HEK293 (cell line): Measurements from ENCODE around the gene ATP5F1D.
A peak's percentile ranks its signal among the peaks of the same experiment; 100 is the strongest.

ENCODE experiments used
- FEZF1 ChIP-seq: fragments of 450-650 bp; formaldehyde crosslinking; IDR thresholded peaks from 2 replicates; pipeline ENCODE4 v1.5.1; 2016; ENCODE audit warnings: missing biosample characterization, missing genetic modification characterization
- GLI4 ChIP-seq: fragments of 450-650 bp; formaldehyde crosslinking; IDR thresholded peaks from 2 replicates; pipeline ENCODE4 v1.5.1; 2016; ENCODE audit warnings: missing biosample characterization, missing genetic modification characterization
- HOXA7 ChIP-seq: sonication (generic); formaldehyde crosslinking; IDR thresholded peaks from 2 replicates; pipeline ENCODE4 v1.8.1; 2022; ENCODE audit warnings: missing genetic modification reagents, borderline replicate concordance
- SP3 ChIP-seq: fragments of 450-650 bp; formaldehyde crosslinking; IDR thresholded peaks from 2 replicates; pipeline ENCODE4 v1.5.1; 2016; ENCODE audit warnings: missing biosample characterization, missing genetic modification characterization
- ZBTB1 ChIP-seq: fragments of 450-650 bp; formaldehyde crosslinking; IDR thresholded peaks from 2 replicates; pipeline ENCODE4 v1.5.1; 2016; ENCODE audit warnings: missing biosample characterization, missing genetic modification characterization
- ZBTB20 ChIP-seq: fragments of 450-650 bp; formaldehyde crosslinking; IDR thresholded peaks from 2 replicates; pipeline ENCODE4 v1.5.1; 2016; ENCODE audit warnings: missing biosample characterization, missing genetic modification characterization
- ZBTB21 ChIP-seq: fragments of 450-650 bp; formaldehyde crosslinking; IDR thresholded peaks from 2 replicates; pipeline ENCODE4 v1.5.1; 2017; ENCODE audit warnings: missing biosample characterization, missing genetic modification characterization
- ZBTB6 ChIP-seq: fragments of 450-650 bp; formaldehyde crosslinking; IDR thresholded peaks from 2 replicates; pipeline ENCODE4 v1.5.1; 2017; ENCODE audit warnings: missing biosample characterization, missing genetic modification characterization
- ZFHX2 ChIP-seq: fragments of 450-650 bp; formaldehyde crosslinking; conservative IDR thresholded peaks from 2 replicates; pipeline ENCODE4 v1.5.1; 2016; ENCODE audit warnings: missing biosample characterization, missing genetic modification characterization
- ZFP3 ChIP-seq: fragments of 450-650 bp; formaldehyde crosslinking; IDR thresholded peaks from 2 replicates; pipeline ENCODE4 v1.5.1; 2016; ENCODE audit warnings: low read depth, missing biosample characterization, missing genetic modification characterization
- ZFP37 ChIP-seq: fragments of 450-650 bp; formaldehyde crosslinking; IDR thresholded peaks from 2 replicates; pipeline ENCODE4 v1.5.1; 2016; ENCODE audit warnings: missing biosample characterization, missing genetic modification characterization
- ZFP41 ChIP-seq: fragments of 450-650 bp; formaldehyde crosslinking; IDR thresholded peaks from 2 replicates; pipeline ENCODE4 v1.5.1; 2016; ENCODE audit warnings: missing biosample characterization, missing genetic modification characterization, borderline replicate concordance
- ZNF121 ChIP-seq: fragments of 450-650 bp; formaldehyde crosslinking; IDR thresholded peaks from 2 replicates; pipeline ENCODE4 v1.5.1; 2016; ENCODE audit warnings: missing biosample characterization, missing genetic modification characterization
- ZNF175 ChIP-seq: fragments of 450-650 bp; formaldehyde crosslinking; IDR thresholded peaks from 2 replicates; pipeline ENCODE4 v1.5.1; 2016; ENCODE audit warnings: missing biosample characterization, missing genetic modification characterization
- ZNF211 ChIP-seq: fragments of 450-650 bp; formaldehyde crosslinking; IDR thresholded peaks from 2 replicates; pipeline ENCODE4 v1.5.1; 2016; ENCODE audit warnings: low read depth, missing biosample characterization, missing genetic modification characterization
- ZNF214 ChIP-seq: fragments of 450-650 bp; formaldehyde crosslinking; IDR thresholded peaks from 2 replicates; pipeline ENCODE4 v1.5.1; 2017; ENCODE audit warnings: missing biosample characterization, mild to moderate bottlenecking, missing genetic modification characterization, borderline replicate concordance
- ZNF24 ChIP-seq: fragments of 450-650 bp; formaldehyde crosslinking; IDR thresholded peaks from 2 replicates; pipeline ENCODE4 v1.5.1; 2016; ENCODE audit warnings: missing biosample characterization, missing genetic modification characterization
- ZNF248 ChIP-seq: fragments of 450-650 bp; formaldehyde crosslinking; IDR thresholded peaks from 2 replicates; pipeline ENCODE4 v1.5.1; 2017; ENCODE audit warnings: missing biosample characterization, missing genetic modification characterization
- ZNF292 ChIP-seq: fragments of 450-650 bp; formaldehyde crosslinking; IDR thresholded peaks from 2 replicates; pipeline ENCODE4 v1.5.1; 2016; ENCODE audit warnings: low read depth, missing biosample characterization, missing genetic modification characterization, borderline replicate concordance
- ZNF324 ChIP-seq: fragments of 450-650 bp; formaldehyde crosslinking; IDR thresholded peaks from 2 replicates; pipeline ENCODE4 v1.5.1; 2016; ENCODE audit warnings: missing biosample characterization, missing genetic modification characterization
- ZNF394 ChIP-seq: fragments of 450-650 bp; formaldehyde crosslinking; IDR thresholded peaks from 2 replicates; pipeline ENCODE4 v1.5.1; 2016; ENCODE audit warnings: missing biosample characterization, missing genetic modification characterization, mild to moderate bottlenecking, moderate library complexity, borderline replicate concordance
- ZNF423 ChIP-seq: fragments of 450-650 bp; formaldehyde crosslinking; IDR thresholded peaks from 2 replicates; pipeline ENCODE4 v1.5.1; 2016; ENCODE audit warnings: missing biosample characterization, missing genetic modification characterization
- ZNF426 ChIP-seq: fragments of 450-650 bp; formaldehyde crosslinking; IDR thresholded peaks from 2 replicates; pipeline ENCODE4 v1.5.1; 2017; ENCODE audit warnings: missing biosample characterization, missing genetic modification characterization, mild to moderate bottlenecking, inconsistent platforms, moderate library complexity
- ZNF626 ChIP-seq: fragments of 450-650 bp; sonication (Bioruptor Pico); formaldehyde crosslinking; IDR thresholded peaks from 2 replicates; pipeline ENCODE4 v1.5.1; 2018; ENCODE audit warnings: missing biosample characterization, missing genetic modification characterization, inconsistent platforms
- ZNF645 ChIP-seq: fragments of 450-650 bp; formaldehyde crosslinking; IDR thresholded peaks from 2 replicates; pipeline ENCODE4; 2016; ENCODE audit warnings: missing biosample characterization, missing genetic modification characterization
- ZNF776 ChIP-seq: fragments of 450-650 bp; formaldehyde crosslinking; IDR thresholded peaks from 2 replicates; pipeline ENCODE4 v1.5.0; 2017; ENCODE audit warnings: missing biosample characterization, missing genetic modification characterization, borderline replicate concordance
- ZSCAN30 ChIP-seq: fragments of 450-650 bp; IDR thresholded peaks from 2 replicates; pipeline ENCODE4 v1.5.1; 2018; ENCODE audit warnings: missing biosample characterization, mild to moderate bottlenecking, missing genetic modification characterization, moderate library complexity
- TF ChIP-seq, protein P1 (sequence below): fragments of 450-650 bp; formaldehyde crosslinking; IDR thresholded peaks from 2 replicates; pipeline ENCODE4 v1.5.1; 2017; ENCODE audit warnings: missing biosample characterization, missing genetic modification characterization
- TF ChIP-seq, protein P2 (sequence below): fragments of 450-650 bp; formaldehyde crosslinking; IDR thresholded peaks from 2 replicates; pipeline ENCODE4 v1.5.1; 2016; ENCODE audit warnings: missing biosample characterization, missing genetic modification characterization
- TF ChIP-seq, protein P3 (sequence below): fragments of 450-650 bp; formaldehyde crosslinking; IDR thresholded peaks from 2 replicates; pipeline ENCODE4 v1.5.1; 2016; ENCODE audit warnings: missing biosample characterization, missing genetic modification characterization
- TF ChIP-seq, protein P4 (sequence below): fragments of 450-650 bp; formaldehyde crosslinking; IDR thresholded peaks from 2 replicates; pipeline ENCODE4 v1.5.1; 2016; ENCODE audit warnings: missing biosample characterization, missing genetic modification characterization, low read depth
- TF ChIP-seq, protein P5 (sequence below): fragments of 450-650 bp; formaldehyde crosslinking; IDR thresholded peaks from 2 replicates; pipeline ENCODE4 v1.5.1; 2016; ENCODE audit warnings: missing biosample characterization, missing genetic modification characterization

ATP5F1D gene

DNA sequence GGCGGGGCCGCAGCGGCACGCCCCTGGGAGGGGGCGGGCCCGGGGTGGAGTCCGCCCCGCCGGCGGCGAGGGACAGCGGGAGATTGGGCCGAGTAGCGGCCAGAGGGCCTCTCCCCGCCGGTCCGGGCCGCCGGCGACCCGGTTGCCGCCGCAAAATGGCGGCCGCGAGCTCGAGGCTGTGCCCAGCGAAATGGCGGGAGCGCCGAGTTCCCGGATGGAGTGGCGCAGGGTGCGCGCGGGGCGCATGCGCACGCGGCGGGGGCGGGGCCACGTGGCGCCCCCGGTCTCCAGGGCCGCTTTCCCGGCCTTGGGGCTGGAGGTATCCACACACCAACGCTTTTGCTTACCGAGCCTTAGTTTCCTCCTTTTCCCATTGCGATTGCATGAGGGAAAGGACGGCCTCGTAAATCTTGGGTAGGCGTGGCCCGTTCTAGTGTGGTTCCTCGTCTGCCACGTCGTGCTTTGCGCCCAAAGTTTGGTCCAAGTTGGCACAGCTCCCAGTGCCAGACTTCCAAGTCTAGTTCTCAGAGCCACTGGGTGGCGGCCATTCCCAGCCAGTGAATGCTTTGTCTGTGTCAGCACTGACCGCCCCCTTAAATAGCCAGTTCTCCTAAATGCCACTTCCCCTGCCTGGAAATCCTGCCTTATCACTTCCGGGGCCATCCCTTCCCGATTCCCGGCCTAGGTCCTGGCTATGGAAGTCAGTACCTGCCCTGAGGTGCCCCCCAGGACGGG, 28.1 kb downstream of the ATP5F1D start (continued):
- TF ChIP-seq, protein P1, sequence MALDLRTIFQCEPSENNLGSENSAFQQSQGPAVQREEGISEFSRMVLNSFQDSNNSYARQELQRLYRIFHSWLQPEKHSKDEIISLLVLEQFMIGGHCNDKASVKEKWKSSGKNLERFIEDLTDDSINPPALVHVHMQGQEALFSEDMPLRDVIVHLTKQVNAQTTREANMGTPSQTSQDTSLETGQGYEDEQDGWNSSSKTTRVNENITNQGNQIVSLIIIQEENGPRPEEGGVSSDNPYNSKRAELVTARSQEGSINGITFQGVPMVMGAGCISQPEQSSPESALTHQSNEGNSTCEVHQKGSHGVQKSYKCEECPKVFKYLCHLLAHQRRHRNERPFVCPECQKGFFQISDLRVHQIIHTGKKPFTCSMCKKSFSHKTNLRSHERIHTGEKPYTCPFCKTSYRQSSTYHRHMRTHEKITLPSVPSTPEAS (tag by site-specific recombination): no peak
- TF ChIP-seq, protein P2, sequence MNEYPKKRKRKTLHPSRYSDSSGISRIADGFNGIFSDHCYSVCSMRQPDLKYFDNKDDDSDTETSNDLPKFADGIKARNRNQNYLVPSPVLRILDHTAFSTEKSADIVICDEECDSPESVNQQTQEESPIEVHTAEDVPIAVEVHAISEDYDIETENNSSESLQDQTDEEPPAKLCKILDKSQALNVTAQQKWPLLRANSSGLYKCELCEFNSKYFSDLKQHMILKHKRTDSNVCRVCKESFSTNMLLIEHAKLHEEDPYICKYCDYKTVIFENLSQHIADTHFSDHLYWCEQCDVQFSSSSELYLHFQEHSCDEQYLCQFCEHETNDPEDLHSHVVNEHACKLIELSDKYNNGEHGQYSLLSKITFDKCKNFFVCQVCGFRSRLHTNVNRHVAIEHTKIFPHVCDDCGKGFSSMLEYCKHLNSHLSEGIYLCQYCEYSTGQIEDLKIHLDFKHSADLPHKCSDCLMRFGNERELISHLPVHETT (tag by site-specific recombination): peak; percentile 49; the same call in 1 of the 2 replicates
- TF ChIP-seq ZNF645: peak; percentile 81
- TF ChIP-seq ZNF426: no peak
- TF ChIP-seq ZSCAN30 (tag by site-specific recombination): peak; percentile 66; the same call in 1 of the 2 replicates
- TF ChIP-seq ZNF423: no peak
- no peak for TF ChIP-seq GLI4 (tag by site-specific recombination)
- no peak for TF ChIP-seq ZBTB21 (tag by site-specific recombination)
- peak; percentile 54 for TF ChIP-seq ZFHX2
- TF ChIP-seq, protein P3, sequence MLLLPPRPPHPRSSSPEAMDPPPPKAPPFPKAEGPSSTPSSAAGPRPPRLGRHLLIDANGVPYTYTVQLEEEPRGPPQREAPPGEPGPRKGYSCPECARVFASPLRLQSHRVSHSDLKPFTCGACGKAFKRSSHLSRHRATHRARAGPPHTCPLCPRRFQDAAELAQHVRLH (tag by site-specific recombination): no peak
- peak; percentile 37; the same call in 1 of the 2 replicates for TF ChIP-seq ZNF394
- TF ChIP-seq ZNF626 (tag by site-specific recombination): no peak
- no peak for TF ChIP-seq ZNF214 (tag by site-specific recombination)
- TF ChIP-seq, protein P4, sequence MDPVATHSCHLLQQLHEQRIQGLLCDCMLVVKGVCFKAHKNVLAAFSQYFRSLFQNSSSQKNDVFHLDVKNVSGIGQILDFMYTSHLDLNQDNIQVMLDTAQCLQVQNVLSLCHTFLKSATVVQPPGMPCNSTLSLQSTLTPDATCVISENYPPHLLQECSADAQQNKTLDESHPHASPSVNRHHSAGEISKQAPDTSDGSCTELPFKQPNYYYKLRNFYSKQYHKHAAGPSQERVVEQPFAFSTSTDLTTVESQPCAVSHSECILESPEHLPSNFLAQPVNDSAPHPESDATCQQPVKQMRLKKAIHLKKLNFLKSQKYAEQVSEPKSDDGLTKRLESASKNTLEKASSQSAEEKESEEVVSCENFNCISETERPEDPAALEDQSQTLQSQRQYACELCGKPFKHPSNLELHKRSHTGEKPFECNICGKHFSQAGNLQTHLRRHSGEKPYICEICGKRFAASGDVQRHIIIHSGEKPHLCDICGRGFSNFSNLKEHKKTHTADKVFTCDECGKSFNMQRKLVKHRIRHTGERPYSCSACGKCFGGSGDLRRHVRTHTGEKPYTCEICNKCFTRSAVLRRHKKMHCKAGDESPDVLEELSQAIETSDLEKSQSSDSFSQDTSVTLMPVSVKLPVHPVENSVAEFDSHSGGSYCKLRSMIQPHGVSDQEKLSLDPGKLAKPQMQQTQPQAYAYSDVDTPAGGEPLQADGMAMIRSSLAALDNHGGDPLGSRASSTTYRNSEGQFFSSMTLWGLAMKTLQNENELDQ: no peak
- no peak for TF ChIP-seq ZNF175
- TF ChIP-seq ZBTB1: no peak
- TF ChIP-seq ZFP37: peak; percentile 51; the same call in 1 of the 2 replicates
- TF ChIP-seq ZNF776: no peak
- TF ChIP-seq ZBTB20 (tag by site-specific recombination): peak; percentile 56; the same call in 1 of the 2 replicates
- no peak for TF ChIP-seq ZBTB6 (tag by site-specific recombination)
- TF ChIP-seq ZFP41 (tag by site-specific recombination): no peak
- TF ChIP-seq, protein P5, sequence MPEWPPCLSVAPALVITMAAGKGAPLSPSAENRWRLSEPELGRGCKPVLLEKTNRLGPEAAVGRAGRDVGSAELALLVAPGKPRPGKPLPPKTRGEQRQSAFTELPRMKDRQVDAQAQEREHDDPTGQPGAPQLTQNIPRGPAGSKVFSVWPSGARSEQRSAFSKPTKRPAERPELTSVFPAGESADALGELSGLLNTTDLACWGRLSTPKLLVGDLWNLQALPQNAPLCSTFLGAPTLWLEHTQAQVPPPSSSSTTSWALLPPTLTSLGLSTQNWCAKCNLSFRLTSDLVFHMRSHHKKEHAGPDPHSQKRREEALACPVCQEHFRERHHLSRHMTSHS (tag by site-specific recombination): no peak
- TF ChIP-seq ZNF292 (tag by site-specific recombination): no peak
- TF ChIP-seq ZNF24 (tag by site-specific recombination): 0 out of 2 replicates have a peak, but pooled peaks have one; percentile 20
- no peak for TF ChIP-seq FEZF1 (tag by site-specific recombination)
- peak; percentile 49; the same call in 1 of the 2 replicates for TF ChIP-seq ZNF324 (tag by site-specific recombination)
- peak; percentile 5; the same call in 1 of the 2 replicates for TF ChIP-seq ZNF248 (tag by site-specific recombination)
- peak; percentile 52; the same call in 1 of the 2 replicates for TF ChIP-seq SP3 (tag by site-specific recombination)
- no peak for TF ChIP-seq ZNF121 (tag by site-specific recombination)
- no peak for TF ChIP-seq ZNF211 (tag by site-specific recombination)
- TF ChIP-seq HOXA7: no peak
- TF ChIP-seq ZFP3 (tag by site-specific recombination): no peak
